Gastrocnemius medialis (tissue), 4 donors: Measurements from ENCODE around the gene DPYSL3.

Experiments
- CTCF ChIP-seq, 5 experiments: fragments of 450-650 bp in 3 of 5; fragments of 200-600 bp in 2 of 5; sonication (generic) in 2 of 5; IDR thresholded peaks in 4 of 5; conservative IDR thresholded peaks in 1 of 5; 1 replicate in 4 of 5; 2 replicates in 1 of 5; pipeline ENCODE4 v1.5.1; 2016 to 2019; ENCODE audit warnings: antibody characterized with exemption in 5 of 5, mild to moderate bottlenecking in 3 of 5, moderate library complexity in 3 of 5
- POLR2A ChIP-seq, 2 donors: fragments of 450-650 bp; IDR thresholded peaks; one replicate each; pipeline ENCODE4 v1.6.1; 2017; ENCODE audit warnings: antibody characterized with exemption in 2 of 2, mild to moderate bottlenecking in 2 of 2, moderate library complexity in 2 of 2

GRCh38 chr5:147454996-147455677 lies 54.7 kb downstream of the DPYSL3 start:
- TF ChIP-seq CTCF (IDR thresholded peaks at IDR 0.05 in 4 of 5, conservative IDR thresholded peaks at IDR 0.05 in 1 of 5) (no peak), POLR2A (IDR thresholded peaks at IDR 0.05) (no peak)
